ENCODE results near the gene INTS12. TPM values are rescaled to one million over a fixed set of nuclear protein-coding genes. Genes with fewer than 3 reads are reported as not detected.
A peak's percentile ranks its signal among the peaks of the same experiment; 100 is the strongest.
"Not testable (repeated sequence)": the region's sequence is repeated elsewhere in the genome, so short reads cannot be mapped to it uniquely, and the experiment has no call there.

The INTS12 gene
- total RNA-seq (2014; rRNA removed; shearing (Covaris generic)) = 4.7 and 9.1 TPM in 2 replicates

GRCh38 chr4:105708181-105709080 lies at the start of gene INTS12, which contains the start of gene GSTCD:
Gene INTS12 (minus strand): TSS chr4:105708689. CDS start chr4:105700005, 8,684 bp downstream.
Gene GSTCD (plus strand): TSS chr4:105708784. CDS start chr4:105717614, 8,830 bp downstream.
- H3K36me3 ChIP-seq (replicated peaks; ENCODE audit: control insufficient read depth, insufficient read depth, low read length) = no peaks in the 10 kb centered on the region
- DNase-seq = peak; percentile 84
- no peaks in the 10 kb centered on the region for H3K27me3 ChIP-seq (ENCODE audit: control insufficient read depth, insufficient read depth, low read length)
- peak within 1 kb of the TSS; percentile 86 for H3K4me3 ChIP-seq (ENCODE audit: insufficient read depth, low read depth, low read length)

GRCh38 chr4:105755375-105755774 lies 46.9 kb upstream of the INTS12 start:
- Histone ChIP-seq H3K36me3 (replicated peaks; ENCODE audit: control insufficient read depth, insufficient read depth, low read length) (no peaks in the 10 kb centered on the region), H3K27me3 (ENCODE audit: control insufficient read depth, insufficient read depth, low read length) (no peaks in the 10 kb centered on the region), H3K4me3 (ENCODE audit: insufficient read depth, low read depth, low read length) (no peak overlapping the region)
- no peak for DNase-seq

- Histone ChIP-seq H3K4me3 (ENCODE audit: insufficient read depth, low read depth, low read length) (no peak overlapping the region), H3K27me3 (ENCODE audit: control insufficient read depth, insufficient read depth, low read length) (no peaks in the 10 kb centered on the region), H3K36me3 (replicated peaks; ENCODE audit: control insufficient read depth, insufficient read depth, low read length) (no peaks in the 10 kb centered on the region)
- DNase-seq = no peak
These were observed 44.9 kb upstream of the INTS12 start for GRCh38 chr4:105753361-105753760.

GRCh38 chr4:105751718-105752299 lies 43.3 kb upstream of the INTS12 start:
- Histone ChIP-seq H3K36me3 (replicated peaks; ENCODE audit: control insufficient read depth, insufficient read depth, low read length) (no peaks in the 10 kb centered on the region), H3K27me3 (ENCODE audit: control insufficient read depth, insufficient read depth, low read length) (no peaks in the 10 kb centered on the region), H3K4me3 (ENCODE audit: insufficient read depth, low read depth, low read length) (no peak overlapping the region)
- no peak for DNase-seq

GRCh38 chr4:105748222-105748621 lies 39.7 kb upstream of the INTS12 start:
- H3K4me3 ChIP-seq (ENCODE audit: insufficient read depth, low read depth, low read length) = no peak overlapping the region
- H3K36me3 ChIP-seq (replicated peaks; ENCODE audit: control insufficient read depth, insufficient read depth, low read length) = no peaks in the 10 kb centered on the region
- no peak for DNase-seq
- H3K27me3 ChIP-seq (ENCODE audit: control insufficient read depth, insufficient read depth, low read length) = no peaks in the 10 kb centered on the region

GRCh38 chr4:105741548-105741947 lies 33.1 kb upstream of the INTS12 start:
- DNase-seq = no peak
- no peaks in the 10 kb centered on the region for H3K27me3 ChIP-seq (ENCODE audit: control insufficient read depth, insufficient read depth, low read length)
- no peak overlapping the region for H3K4me3 ChIP-seq (ENCODE audit: insufficient read depth, low read depth, low read length)
- H3K36me3 ChIP-seq (replicated peaks; ENCODE audit: control insufficient read depth, insufficient read depth, low read length) = peaks cover 1% of the 10 kb centered on the region; the same call in 1 of the 2 replicates

- not testable (repeated sequence) for H3K4me3 ChIP-seq (ENCODE audit: insufficient read depth, low read depth, low read length); H3K36me3 ChIP-seq (replicated peaks; ENCODE audit: control insufficient read depth, insufficient read depth, low read length); DNase-seq; H3K27me3 ChIP-seq (ENCODE audit: control insufficient read depth, insufficient read depth, low read length)
These were observed 26.7 kb upstream of the INTS12 start for GRCh38 chr4:105735217-105735616.

- H3K4me3 ChIP-seq (ENCODE audit: insufficient read depth, low read depth, low read length); H3K27me3 ChIP-seq (ENCODE audit: control insufficient read depth, insufficient read depth, low read length); H3K36me3 ChIP-seq (replicated peaks; ENCODE audit: control insufficient read depth, insufficient read depth, low read length); DNase-seq: not testable (repeated sequence)
These were observed 21.4 kb upstream of the INTS12 start for GRCh38 chr4:105729895-105730294.

GRCh38 chr4:105725623-105726022 lies 17.1 kb upstream of the INTS12 start:
- H3K4me3 ChIP-seq (ENCODE audit: insufficient read depth, low read depth, low read length) = no peak overlapping the region
- H3K27me3 ChIP-seq (ENCODE audit: control insufficient read depth, insufficient read depth, low read length) = no peaks in the 10 kb centered on the region
- H3K36me3 ChIP-seq (replicated peaks; ENCODE audit: control insufficient read depth, insufficient read depth, low read length) = peaks cover 2% of the 10 kb centered on the region
- DNase-seq = no peak

GRCh38 chr4:105719204-105719603 lies 10.7 kb upstream of the INTS12 start:
- H3K36me3 ChIP-seq (replicated peaks; ENCODE audit: control insufficient read depth, insufficient read depth, low read length) = peaks cover 3% of the 10 kb centered on the region
- no peaks in the 10 kb centered on the region for H3K27me3 ChIP-seq (ENCODE audit: control insufficient read depth, insufficient read depth, low read length)
- no peak for DNase-seq
- no peak overlapping the region for H3K4me3 ChIP-seq (ENCODE audit: insufficient read depth, low read depth, low read length)

GRCh38 chr4:105715692-105716278 lies 7.3 kb upstream of the INTS12 start:
- H3K4me3 ChIP-seq (ENCODE audit: insufficient read depth, low read depth, low read length) = no peak overlapping the region
- DNase-seq = no peak
- no peaks in the 10 kb centered on the region for H3K27me3 ChIP-seq (ENCODE audit: control insufficient read depth, insufficient read depth, low read length)
- H3K36me3 ChIP-seq (replicated peaks; ENCODE audit: control insufficient read depth, insufficient read depth, low read length) = peaks cover 3% of the 10 kb centered on the region

GRCh38 chr4:105714932-105715331 lies 6.4 kb upstream of the INTS12 start:
- H3K36me3 ChIP-seq (replicated peaks; ENCODE audit: control insufficient read depth, insufficient read depth, low read length) = peaks cover 3% of the 10 kb centered on the region
- no peaks in the 10 kb centered on the region for H3K27me3 ChIP-seq (ENCODE audit: control insufficient read depth, insufficient read depth, low read length)
- DNase-seq = no peak
- no peak overlapping the region for H3K4me3 ChIP-seq (ENCODE audit: insufficient read depth, low read depth, low read length)

- no peak for DNase-seq
These were observed 5.6 kb upstream of the INTS12 start for GRCh38 chr4:105714071-105714521.

GRCh38 chr4:105712766-105713165 lies 4.3 kb upstream of the INTS12 start:
- Histone ChIP-seq H3K36me3 (replicated peaks; ENCODE audit: control insufficient read depth, insufficient read depth, low read length) (no peaks in the 10 kb centered on the region), H3K27me3 (ENCODE audit: control insufficient read depth, insufficient read depth, low read length) (no peaks in the 10 kb centered on the region), H3K4me3 (ENCODE audit: insufficient read depth, low read depth, low read length) (no peak overlapping the region)
- no peak for DNase-seq

More at GRCh38 chr4:105714071-105714521, 5.6 kb upstream of the INTS12 start:
- peaks cover under 1% of the 10 kb centered on the region for H3K36me3 ChIP-seq (replicated peaks; ENCODE audit: control insufficient read depth, insufficient read depth, low read length)
- H3K27me3 ChIP-seq (ENCODE audit: control insufficient read depth, insufficient read depth, low read length) = no peaks in the 10 kb centered on the region
- no peak overlapping the region for H3K4me3 ChIP-seq (ENCODE audit: insufficient read depth, low read depth, low read length)

All from H7 (cell line).